ENCODE results near the gene CLIC2.

CLIC2 gene

DNA sequence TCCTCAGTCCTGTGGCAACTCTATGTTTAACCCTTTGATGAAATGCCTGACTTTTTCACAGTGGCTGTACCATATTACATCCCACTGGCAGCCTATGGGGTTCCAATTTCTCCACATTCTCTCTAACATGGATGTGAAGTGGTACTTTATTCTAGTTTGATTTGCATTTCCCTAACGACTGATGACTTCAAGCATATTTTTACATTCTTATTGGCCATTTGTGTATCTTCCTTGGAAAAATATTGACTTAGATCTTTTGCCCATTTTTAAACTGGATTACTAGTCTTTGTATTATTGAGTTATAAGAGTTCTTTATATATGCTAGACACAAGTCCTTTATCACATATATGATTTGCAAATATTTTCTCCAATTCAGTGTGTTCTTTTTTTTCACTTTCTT is 68.0 kb downstream of the CLIC2 start:
- no peak overlapping the region for H3K4me3 ChIP-seq (ENCODE audit: low read length)
- H4K20me1 ChIP-seq (ENCODE audit: control insufficient read depth, insufficient read depth, low read depth, low read length) = no peaks in the 10 kb centered on the region
- peaks cover 10% of the 10 kb centered on the region for H3K4me1 ChIP-seq (ENCODE audit: control insufficient read depth, low read length)
- H3K27me3 ChIP-seq (ENCODE audit: control insufficient read depth, low read length) = no peaks in the 10 kb centered on the region
- H3K9me3 ChIP-seq (ENCODE audit: control insufficient read depth, insufficient read depth, low read length) = no peaks in the 10 kb centered on the region
- no peaks in the 10 kb centered on the region for H3K9me2 ChIP-seq (replicated peaks; ENCODE audit: control insufficient read depth, low read length)
- TF ChIP-seq, protein P1, sequence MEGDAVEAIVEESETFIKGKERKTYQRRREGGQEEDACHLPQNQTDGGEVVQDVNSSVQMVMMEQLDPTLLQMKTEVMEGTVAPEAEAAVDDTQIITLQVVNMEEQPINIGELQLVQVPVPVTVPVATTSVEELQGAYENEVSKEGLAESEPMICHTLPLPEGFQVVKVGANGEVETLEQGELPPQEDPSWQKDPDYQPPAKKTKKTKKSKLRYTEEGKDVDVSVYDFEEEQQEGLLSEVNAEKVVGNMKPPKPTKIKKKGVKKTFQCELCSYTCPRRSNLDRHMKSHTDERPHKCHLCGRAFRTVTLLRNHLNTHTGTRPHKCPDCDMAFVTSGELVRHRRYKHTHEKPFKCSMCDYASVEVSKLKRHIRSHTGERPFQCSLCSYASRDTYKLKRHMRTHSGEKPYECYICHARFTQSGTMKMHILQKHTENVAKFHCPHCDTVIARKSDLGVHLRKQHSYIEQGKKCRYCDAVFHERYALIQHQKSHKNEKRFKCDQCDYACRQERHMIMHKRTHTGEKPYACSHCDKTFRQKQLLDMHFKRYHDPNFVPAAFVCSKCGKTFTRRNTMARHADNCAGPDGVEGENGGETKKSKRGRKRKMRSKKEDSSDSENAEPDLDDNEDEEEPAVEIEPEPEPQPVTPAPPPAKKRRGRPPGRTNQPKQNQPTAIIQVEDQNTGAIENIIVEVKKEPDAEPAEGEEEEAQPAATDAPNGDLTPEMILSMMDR (IDR thresholded peaks at IDR 0.05; ENCODE audit: low read depth, low read length, poor library complexity, severe bottlenecking) = no peak
- no peak for TF ChIP-seq EZH2phosphoT487 (IDR thresholded peaks at IDR 0.05; ENCODE audit: borderline replicate concordance, low read length)
- H3F3A ChIP-seq (ENCODE audit: control insufficient read depth, insufficient read depth) = peaks cover 2% of the 10 kb centered on the region; the same call in 1 of the 2 replicates
- H3K36me3 ChIP-seq (ENCODE audit: control insufficient read depth, low read length) = no peaks in the 10 kb centered on the region
- H3K27ac ChIP-seq (ENCODE audit: low read depth, low read length) = no peak overlapping the region
- peaks cover 16% of the 10 kb centered on the region for H3K79me2 ChIP-seq (ENCODE audit: control insufficient read depth, low read length)
- no peak overlapping the region for H3K4me2 ChIP-seq (ENCODE audit: low read length)

DNA sequence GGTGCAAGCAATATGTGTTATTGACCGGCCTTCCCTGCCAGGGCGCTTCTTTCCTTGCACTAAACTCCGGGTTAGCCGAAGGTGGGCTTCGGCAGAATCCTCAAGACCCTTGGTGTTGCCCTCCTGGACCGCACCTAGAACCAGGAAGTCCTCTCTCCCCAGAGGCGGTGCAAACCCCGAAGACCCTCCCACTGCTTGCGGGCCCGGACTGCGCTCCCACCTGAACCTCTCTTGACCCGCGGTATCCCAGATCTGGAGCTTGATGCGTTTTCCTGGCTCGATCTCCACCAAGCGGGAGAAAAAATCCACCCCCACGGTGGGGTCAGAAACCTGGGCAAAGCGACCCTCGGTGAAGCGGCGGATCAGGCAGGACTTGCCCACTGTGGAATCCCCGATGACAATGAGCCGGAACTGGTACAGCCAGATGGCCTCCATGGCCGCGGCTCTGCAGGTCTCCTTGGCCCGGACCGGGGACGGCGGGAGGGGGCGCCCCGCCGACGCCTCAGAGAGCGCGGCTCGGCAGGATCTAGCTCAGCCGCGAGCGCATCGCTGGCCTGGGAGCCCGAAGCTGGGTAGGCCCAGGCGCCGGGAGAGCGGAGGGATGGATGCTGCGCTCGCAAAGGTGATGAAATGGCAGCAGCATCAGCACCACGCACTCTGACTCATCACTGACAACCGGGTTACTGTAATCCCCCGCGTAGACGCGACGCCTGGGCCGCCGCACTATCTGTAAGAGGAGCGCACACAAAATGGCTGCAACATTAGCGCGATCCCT is 70.4 kb downstream of the CLIC2 start, which contains the start of gene RAB39B:
Gene RAB39B, minus strand, starts transcription at position 638 of the 775 bp plus-strand sequence. Its CDS starts 203 bp downstream, at position 435.
- H3K36me3 ChIP-seq (ENCODE audit: control insufficient read depth, low read length) = no peaks in the 10 kb centered on the region
- no peaks in the 10 kb centered on the region for H3K9me3 ChIP-seq (ENCODE audit: control insufficient read depth, insufficient read depth, low read length)
- peaks cover 16% of the 10 kb centered on the region for H3K79me2 ChIP-seq (ENCODE audit: control insufficient read depth, low read length)
- no peaks in the 10 kb centered on the region for H4K20me1 ChIP-seq (ENCODE audit: control insufficient read depth, insufficient read depth, low read depth, low read length)
- H3K4me2 ChIP-seq (ENCODE audit: low read length) = peak within 1 kb of the TSS; percentile 73
- no peak for TF ChIP-seq EZH2phosphoT487 (IDR thresholded peaks at IDR 0.05; ENCODE audit: borderline replicate concordance, low read length)
- TF ChIP-seq, protein P1 (IDR thresholded peaks at IDR 0.05; ENCODE audit: low read depth, low read length, poor library complexity, severe bottlenecking) = peak; percentile 17
- H3K4me1 ChIP-seq (ENCODE audit: control insufficient read depth, low read length) = peaks cover 10% of the 10 kb centered on the region
- H3K9me2 ChIP-seq (replicated peaks; ENCODE audit: control insufficient read depth, low read length) = no peaks in the 10 kb centered on the region
- H3K27ac ChIP-seq (ENCODE audit: low read depth, low read length) = peak within 1 kb of the TSS; percentile 13; the same call in 1 of the 2 replicates
- H3F3A ChIP-seq (ENCODE audit: control insufficient read depth, insufficient read depth) = peaks cover 2% of the 10 kb centered on the region; the same call in 1 of the 2 replicates
- peak within 1 kb of the TSS; percentile 71 for H3K4me3 ChIP-seq (ENCODE audit: low read length)
- no peaks in the 10 kb centered on the region for H3K27me3 ChIP-seq (ENCODE audit: control insufficient read depth, low read length)

DNA sequence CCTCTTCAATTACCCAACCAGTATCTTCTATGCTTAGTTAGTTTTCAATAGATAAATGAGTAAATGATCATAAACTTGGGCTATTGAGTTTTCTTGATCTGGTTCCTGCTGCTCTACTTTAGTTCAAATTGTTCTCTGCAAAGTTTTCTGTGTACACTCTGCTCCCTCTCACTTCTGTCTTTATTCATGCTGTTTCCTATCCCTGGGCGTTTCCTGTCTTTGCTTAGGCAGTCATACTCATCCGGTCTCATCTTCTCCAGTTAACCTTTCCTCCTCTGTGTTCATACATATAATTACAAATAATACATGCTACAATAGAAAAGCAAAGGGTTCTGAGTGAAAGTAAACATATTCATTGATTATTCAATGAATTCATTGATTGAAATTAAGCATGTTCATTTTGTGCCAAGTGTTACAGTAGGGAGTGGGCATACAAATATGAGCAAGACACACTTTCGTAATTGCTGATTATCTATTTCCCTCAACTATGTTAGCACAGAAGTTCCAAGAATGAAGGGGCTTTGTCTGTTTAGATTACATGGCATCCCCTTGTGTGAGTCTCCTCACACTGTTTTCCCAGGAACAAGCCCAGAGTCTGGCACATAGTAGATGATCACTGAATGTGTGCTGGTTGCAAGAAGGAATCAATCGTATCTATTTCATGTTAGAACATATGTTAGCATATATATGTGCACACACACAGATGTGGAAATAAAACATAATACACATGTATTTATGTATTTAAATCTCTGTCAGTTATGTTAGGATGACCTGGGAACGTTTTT is 71.3 kb downstream of the CLIC2 start:
- H3F3A ChIP-seq (ENCODE audit: control insufficient read depth, insufficient read depth) = peaks cover 2% of the 10 kb centered on the region; the same call in 1 of the 2 replicates
- peaks cover 16% of the 10 kb centered on the region for H3K79me2 ChIP-seq (ENCODE audit: control insufficient read depth, low read length)
- H3K9me3 ChIP-seq (ENCODE audit: control insufficient read depth, insufficient read depth, low read length) = no peaks in the 10 kb centered on the region
- no peaks in the 10 kb centered on the region for H3K36me3 ChIP-seq (ENCODE audit: control insufficient read depth, low read length)
- H4K20me1 ChIP-seq (ENCODE audit: control insufficient read depth, insufficient read depth, low read depth, low read length) = no peaks in the 10 kb centered on the region
- no peaks in the 10 kb centered on the region for H3K27me3 ChIP-seq (ENCODE audit: control insufficient read depth, low read length)
- H3K4me1 ChIP-seq (ENCODE audit: control insufficient read depth, low read length) = peaks cover 10% of the 10 kb centered on the region
- 0 out of 2 replicates have a peak overlapping the region, but pooled peaks have one; percentile 13 for H3K27ac ChIP-seq (ENCODE audit: low read depth, low read length)
- H3K4me2 ChIP-seq (ENCODE audit: low read length) = peak overlapping the region; percentile 73
- TF ChIP-seq, protein P1 (IDR thresholded peaks at IDR 0.05; ENCODE audit: low read depth, low read length, poor library complexity, severe bottlenecking) = no peak
- no peak for TF ChIP-seq EZH2phosphoT487 (IDR thresholded peaks at IDR 0.05; ENCODE audit: borderline replicate concordance, low read length)
- H3K9me2 ChIP-seq (replicated peaks; ENCODE audit: control insufficient read depth, low read length) = no peaks in the 10 kb centered on the region
- peak overlapping the region; percentile 71 for H3K4me3 ChIP-seq (ENCODE audit: low read length)

All from DOHH2 (cell line).